ENCODE measurements around the gene CCDC57. TPM values are rescaled to one million over a fixed set of nuclear protein-coding genes. Genes with fewer than 3 reads are reported as not detected.

CCDC57 gene
- total RNA-seq, 1 donor from 2014 or later: 56.6 TPM

DNA sequence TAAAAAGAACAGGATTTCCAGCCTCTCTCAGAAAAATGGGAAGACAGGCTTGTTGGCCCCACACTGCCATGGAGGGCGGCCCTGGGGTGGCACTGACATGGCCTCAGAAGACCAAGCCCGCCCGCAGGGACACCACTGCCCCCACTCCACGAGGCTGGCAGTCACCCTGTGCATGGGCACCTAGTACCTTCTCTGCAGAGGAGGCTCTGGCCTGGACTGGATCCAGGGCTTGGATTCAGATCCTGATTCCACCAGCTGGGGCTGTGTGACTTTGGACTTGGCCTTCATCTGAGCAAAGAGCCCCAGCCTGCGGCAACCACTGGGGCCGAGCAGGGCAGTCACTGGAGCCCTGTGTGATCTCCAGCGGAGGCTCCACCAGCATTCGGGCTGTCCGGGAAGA is 97.8 kb downstream of the CCDC57 start:
- Mint-ChIP-seq H3K4me3 (no peak overlapping the region), H3K4me1 (no peaks in the 10 kb centered on the region), H3K27me3 (no peaks in the 10 kb centered on the region), H3K27ac (no peak overlapping the region), H3K36me3 (ENCODE audit: low read depth) (no peaks in the 10 kb centered on the region), H3K9me3 (no peaks in the 10 kb centered on the region)
- POLR2A ChIA-PET: no interaction called here
- TF ChIP-seq, protein P1, sequence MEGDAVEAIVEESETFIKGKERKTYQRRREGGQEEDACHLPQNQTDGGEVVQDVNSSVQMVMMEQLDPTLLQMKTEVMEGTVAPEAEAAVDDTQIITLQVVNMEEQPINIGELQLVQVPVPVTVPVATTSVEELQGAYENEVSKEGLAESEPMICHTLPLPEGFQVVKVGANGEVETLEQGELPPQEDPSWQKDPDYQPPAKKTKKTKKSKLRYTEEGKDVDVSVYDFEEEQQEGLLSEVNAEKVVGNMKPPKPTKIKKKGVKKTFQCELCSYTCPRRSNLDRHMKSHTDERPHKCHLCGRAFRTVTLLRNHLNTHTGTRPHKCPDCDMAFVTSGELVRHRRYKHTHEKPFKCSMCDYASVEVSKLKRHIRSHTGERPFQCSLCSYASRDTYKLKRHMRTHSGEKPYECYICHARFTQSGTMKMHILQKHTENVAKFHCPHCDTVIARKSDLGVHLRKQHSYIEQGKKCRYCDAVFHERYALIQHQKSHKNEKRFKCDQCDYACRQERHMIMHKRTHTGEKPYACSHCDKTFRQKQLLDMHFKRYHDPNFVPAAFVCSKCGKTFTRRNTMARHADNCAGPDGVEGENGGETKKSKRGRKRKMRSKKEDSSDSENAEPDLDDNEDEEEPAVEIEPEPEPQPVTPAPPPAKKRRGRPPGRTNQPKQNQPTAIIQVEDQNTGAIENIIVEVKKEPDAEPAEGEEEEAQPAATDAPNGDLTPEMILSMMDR (IDR thresholded peaks at IDR 0.05): no peak
- CTCF ChIA-PET: no interaction called here
- DNase-seq: no peak
- ATAC-seq (ENCODE audit: low read depth): no peak
- intact Hi-C loops (cut with micrococcal nuclease): no loop called here

DNA sequence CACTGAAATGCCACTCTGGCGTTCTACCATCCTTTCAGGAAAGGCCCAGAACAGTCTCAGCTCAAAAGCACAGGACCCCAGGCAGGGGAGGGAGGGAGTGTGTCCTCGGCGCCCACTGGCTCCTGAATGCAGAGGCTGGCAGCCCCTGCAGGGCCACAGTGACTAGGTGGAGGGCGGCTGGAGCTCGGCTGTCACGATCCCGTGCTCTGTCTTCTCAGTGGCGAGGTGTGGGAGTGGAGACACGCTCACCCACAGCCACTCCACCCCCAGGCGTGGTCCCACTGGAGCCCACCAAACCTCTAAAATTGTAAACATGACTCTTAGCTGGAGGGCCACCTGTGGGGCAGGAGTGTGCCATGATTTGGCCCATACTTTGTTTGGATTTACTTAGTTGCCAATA is 98.2 kb downstream of the CCDC57 start:
- Mint-ChIP-seq H3K27me3 (no peaks in the 10 kb centered on the region), H3K4me3 (no peak overlapping the region), H3K4me1 (no peaks in the 10 kb centered on the region), H3K27ac (no peak overlapping the region), H3K36me3 (ENCODE audit: low read depth) (no peaks in the 10 kb centered on the region), H3K9me3 (no peaks in the 10 kb centered on the region)
- ChIA-PET POLR2A (no interaction called here), CTCF (no interaction called here)
- TF ChIP-seq, protein P1 (IDR thresholded peaks at IDR 0.05): no peak
- intact Hi-C loops (cut with micrococcal nuclease): no loop called here
- no peak for DNase-seq
- ATAC-seq (ENCODE audit: low read depth): no peak

DNA sequence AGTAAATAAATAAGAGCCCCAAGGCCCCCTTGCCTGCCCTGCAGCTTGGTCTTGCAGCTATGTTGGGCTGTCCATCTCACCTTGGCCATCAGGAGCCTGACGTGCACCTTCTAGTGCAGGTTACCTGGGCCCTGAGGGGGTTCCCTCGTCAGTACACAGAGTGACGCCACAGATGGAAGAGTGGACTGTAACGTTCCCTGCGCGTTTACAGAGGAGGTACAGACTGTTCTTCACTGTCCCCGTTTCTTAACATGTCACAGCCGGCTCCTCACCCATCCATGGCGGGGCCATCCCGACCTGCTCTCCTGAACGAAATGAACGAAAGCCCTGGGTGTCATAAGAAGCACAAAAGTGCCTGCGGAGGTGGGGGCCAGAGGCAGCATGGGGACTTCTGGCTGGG is 98.7 kb downstream of the CCDC57 start:
- Mint-ChIP-seq H3K4me3 (no peak overlapping the region), H3K27ac (no peak overlapping the region), H3K36me3 (ENCODE audit: low read depth) (no peaks in the 10 kb centered on the region), H3K4me1 (no peaks in the 10 kb centered on the region), H3K27me3 (no peaks in the 10 kb centered on the region), H3K9me3 (no peaks in the 10 kb centered on the region)
- DNase-seq (no peak), ATAC-seq (ENCODE audit: low read depth) (no peak)
- TF ChIP-seq, protein P1 (IDR thresholded peaks at IDR 0.05): no peak
- ChIA-PET POLR2A (interaction anchor here (1.2 kb wide), 1 partner anchor 15 kb away, joined by 3 read pairs; no protein-coding TSS in a partner anchor), CTCF (interaction anchor here (0.6 kb wide), 1 partner anchor 214 kb away, joined by 3 read pairs; no protein-coding TSS in a partner anchor)
- intact Hi-C loops (cut with micrococcal nuclease): no loop called here

DNA sequence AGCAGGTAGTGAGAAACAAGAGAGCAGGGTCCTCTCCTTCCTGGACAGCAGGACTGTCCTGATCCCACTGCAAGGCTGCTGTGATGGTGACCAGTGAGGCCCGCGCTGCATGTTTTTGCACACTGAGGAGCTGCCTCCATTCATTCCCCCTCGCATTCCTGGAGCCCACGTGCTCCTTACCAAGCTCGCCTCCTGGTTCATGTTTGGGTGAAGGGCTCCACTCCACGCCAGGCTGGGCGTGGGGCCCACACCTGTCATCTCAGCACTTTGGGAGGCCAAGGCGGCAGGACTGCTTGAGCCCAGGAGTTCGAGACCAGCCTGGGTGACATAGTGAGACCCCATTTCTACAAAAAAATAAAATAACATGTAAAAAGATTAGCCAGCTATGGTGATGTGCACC is 99.2 kb downstream of the CCDC57 start:
- TF ChIP-seq, protein P1 (IDR thresholded peaks at IDR 0.05): no peak
- Mint-ChIP-seq H3K36me3 (ENCODE audit: low read depth) (no peaks in the 10 kb centered on the region), H3K9me3 (no peaks in the 10 kb centered on the region), H3K4me1 (no peaks in the 10 kb centered on the region), H3K27me3 (no peaks in the 10 kb centered on the region), H3K27ac (no peak overlapping the region), H3K4me3 (no peak overlapping the region)
- ChIA-PET CTCF (interaction anchor here (0.6 kb wide), 1 partner anchor 215 kb away, joined by 3 read pairs; no protein-coding TSS in a partner anchor), POLR2A (interaction anchor here (1.2 kb wide), 1 partner anchor 14 kb away, joined by 3 read pairs; no protein-coding TSS in a partner anchor)
- ATAC-seq (ENCODE audit: low read depth): no peak
- no peak for DNase-seq
- intact Hi-C loops (cut with micrococcal nuclease): no loop called here

DNA sequence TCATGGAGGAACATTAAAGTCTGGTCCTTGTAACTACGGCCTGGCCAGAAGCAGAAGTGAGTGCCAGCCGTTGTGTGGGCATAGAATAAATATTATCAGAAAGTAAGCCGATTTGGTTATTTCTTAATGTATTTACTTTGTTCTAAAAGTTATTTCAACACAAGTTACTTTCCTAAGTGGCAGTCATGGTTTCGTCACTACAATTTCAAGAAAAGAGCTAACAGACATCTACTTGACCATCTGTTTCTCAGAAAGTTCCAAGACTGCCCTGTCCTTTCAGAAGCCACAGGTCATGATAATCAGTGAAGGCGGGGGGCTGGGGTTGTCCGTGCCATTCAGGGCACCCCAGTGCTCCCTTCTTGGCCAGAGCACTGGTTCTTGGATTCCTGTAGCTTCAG is 99.7 kb downstream of the CCDC57 start:
- ATAC-seq (ENCODE audit: low read depth) (no peak), DNase-seq (no peak)
- H3K27me3 Mint-ChIP-seq: no peaks in the 10 kb centered on the region
- ChIA-PET CTCF (no interaction called here), POLR2A (interaction anchor here (1.2 kb wide), 1 partner anchor 14 kb away, joined by 3 read pairs; no protein-coding TSS in a partner anchor)
- intact Hi-C loops (cut with micrococcal nuclease): no loop called here
- H3K4me1 Mint-ChIP-seq: peaks cover under 1% of the 10 kb centered on the region
- no peak overlapping the region for H3K4me3 Mint-ChIP-seq
- H3K9me3 Mint-ChIP-seq: no peaks in the 10 kb centered on the region
- TF ChIP-seq, protein P1 (IDR thresholded peaks at IDR 0.05): no peak
- no peaks in the 10 kb centered on the region for H3K36me3 Mint-ChIP-seq (ENCODE audit: low read depth)
- no peak overlapping the region for H3K27ac Mint-ChIP-seq

Measured in activated B cell treated with CpG ODN at 0.5 μM for 24 hours (primary cell).